GM03348 (cell line): ENCODE results near the gene FAM50B.

Source experiments
- DNase-seq: peaks from one replicate; pipeline ENCODE4 v3.0.0; 2012; ENCODE audit warnings: low spot score

FAM50B gene

GRCh38 chr6:3819161-3820110, 29.7 kb upstream of the FAM50B start:
- DNase-seq: no peak

GRCh38 chr6:3820563-3820962, 28.6 kb upstream of the FAM50B start:
- DNase-seq: no peak

- DNase-seq: no peak
Observed at GRCh38 chr6:3822747-3823445, 26.3 kb upstream of the FAM50B start.

GRCh38 chr6:3823671-3824070, 25.5 kb upstream of the FAM50B start:
- no peak for DNase-seq

GRCh38 chr6:3825331-3825831, 23.8 kb upstream of the FAM50B start:
- peak; percentile 60 for DNase-seq

GRCh38 chr6:3825851-3826581, 23.2 kb upstream of the FAM50B start:
- DNase-seq: peak; percentile 93

- DNase-seq: no peak
Observed at GRCh38 chr6:3829285-3829684, 19.9 kb upstream of the FAM50B start.

- no peak for DNase-seq
Observed at GRCh38 chr6:3830806-3831205, 18.4 kb upstream of the FAM50B start.

GRCh38 chr6:3831761-3832530, 17.2 kb upstream of the FAM50B start:
- DNase-seq: no peak

- peak; percentile 33 for DNase-seq
Observed at GRCh38 chr6:3835055-3835731, 14.0 kb upstream of the FAM50B start.

- DNase-seq: no peak
Observed at GRCh38 chr6:3835785-3836184, 13.4 kb upstream of the FAM50B start.

- DNase-seq: no peak
Observed at GRCh38 chr6:3836566-3836965, 12.6 kb upstream of the FAM50B start.

- DNase-seq: no peak
Observed at GRCh38 chr6:3837781-3838180, 11.4 kb upstream of the FAM50B start.

- DNase-seq: no peak
Observed at GRCh38 chr6:3838992-3839867, 9.9 kb upstream of the FAM50B start.

- DNase-seq: peak; percentile 23
Observed at GRCh38 chr6:3841066-3841454, 8.1 kb upstream of the FAM50B start.

- DNase-seq: peak; percentile 80
Observed at GRCh38 chr6:3841711-3842565, 7.2 kb upstream of the FAM50B start.

- DNase-seq: peak; percentile 47
Observed at GRCh38 chr6:3843379-3844096, 5.6 kb upstream of the FAM50B start.

GRCh38 chr6:3844097-3844463, 5.1 kb upstream of the FAM50B start:
- peak; percentile 77 for DNase-seq
